Dedifferentiated amniotic fluid mesenchymal stem cell (primary cell): ENCODE measurements around the gene SUGCT.
A peak's percentile ranks its signal among the peaks of the same experiment; 100 is the strongest.

Experiments used
- DNase-seq: peaks from one replicate; pipeline ENCODE4 v3.0.0-alpha.2; 2016; ENCODE audit errors: extremely low spot score

The SUGCT gene

DNA sequence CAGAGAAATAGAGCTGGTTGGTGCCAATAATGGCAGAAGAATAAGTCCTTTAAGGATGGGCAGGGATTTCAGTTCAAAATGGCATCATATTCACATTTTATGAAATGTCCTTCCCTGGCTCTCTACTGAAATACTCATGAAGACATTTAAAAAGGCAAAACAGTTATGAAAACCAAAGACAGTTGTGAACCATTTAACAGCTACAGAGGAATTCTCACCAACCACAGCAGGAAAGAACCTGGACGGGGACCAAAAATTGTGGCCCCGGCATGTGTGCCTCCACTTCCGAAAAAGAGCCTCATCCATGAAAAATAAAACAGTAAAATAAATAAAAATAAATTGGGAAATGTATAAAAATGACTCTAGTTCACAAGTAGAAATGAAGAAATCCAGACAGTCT is 539.5 kb downstream of the SUGCT start:
- no peak for DNase-seq

DNA sequence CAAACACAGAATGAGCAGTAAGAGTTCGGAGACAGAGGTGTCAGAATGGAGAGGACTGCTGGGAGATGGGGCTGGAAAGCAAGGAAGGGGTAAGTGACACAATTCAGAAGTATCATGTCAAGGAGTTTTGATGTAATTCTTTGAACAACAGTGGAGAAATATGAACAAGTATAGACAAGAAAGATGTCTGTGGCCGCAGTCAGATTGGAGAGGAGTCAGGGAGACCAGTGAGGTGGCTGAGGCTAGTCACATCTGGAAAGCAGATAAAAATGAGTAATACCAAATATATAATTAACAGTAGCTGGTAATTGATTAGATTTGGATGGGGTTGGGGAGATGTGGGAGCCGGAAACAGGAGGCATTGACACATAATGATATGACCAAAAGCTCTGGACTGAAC is 540.9 kb downstream of the SUGCT start:
- no peak for DNase-seq

DNA sequence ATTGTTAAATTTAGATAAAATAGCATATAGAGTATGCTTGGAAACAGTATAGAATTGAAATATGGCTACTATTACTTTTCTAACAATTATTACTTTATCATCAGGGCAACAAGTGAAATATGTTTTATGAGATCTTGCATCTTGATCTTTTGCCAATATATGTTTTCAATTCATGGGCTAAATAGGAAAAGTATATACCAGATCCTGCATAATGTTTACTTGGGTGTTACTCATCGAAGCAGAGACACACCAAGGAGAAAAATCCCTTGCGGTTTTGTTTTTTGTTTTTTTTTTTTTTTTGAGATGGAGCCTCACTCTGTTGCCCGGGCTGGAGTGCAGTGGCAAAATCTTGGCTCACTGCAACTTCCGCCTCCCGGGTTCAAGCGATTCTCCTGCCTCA is 541.4 kb downstream of the SUGCT start:
- DNase-seq = no peak

DNA sequence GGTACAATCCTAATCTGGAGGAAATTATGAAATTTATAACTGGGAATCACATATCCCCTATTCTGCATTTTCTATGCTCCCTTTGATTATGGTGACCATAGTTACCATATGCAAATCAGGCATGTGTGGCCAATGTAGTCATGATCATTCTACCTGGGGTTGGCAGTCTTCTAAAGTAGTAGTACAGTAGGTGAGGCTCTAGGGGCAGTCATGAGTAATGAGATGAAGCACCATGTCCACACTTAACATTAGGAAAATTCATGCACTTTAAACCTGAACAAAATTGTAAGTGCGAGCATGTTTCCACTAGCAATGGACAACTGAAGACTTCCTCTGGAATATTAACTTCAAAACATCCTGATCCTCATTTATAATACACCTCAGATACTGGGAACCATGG is 545.9 kb downstream of the SUGCT start:
- DNase-seq = no peak

DNA sequence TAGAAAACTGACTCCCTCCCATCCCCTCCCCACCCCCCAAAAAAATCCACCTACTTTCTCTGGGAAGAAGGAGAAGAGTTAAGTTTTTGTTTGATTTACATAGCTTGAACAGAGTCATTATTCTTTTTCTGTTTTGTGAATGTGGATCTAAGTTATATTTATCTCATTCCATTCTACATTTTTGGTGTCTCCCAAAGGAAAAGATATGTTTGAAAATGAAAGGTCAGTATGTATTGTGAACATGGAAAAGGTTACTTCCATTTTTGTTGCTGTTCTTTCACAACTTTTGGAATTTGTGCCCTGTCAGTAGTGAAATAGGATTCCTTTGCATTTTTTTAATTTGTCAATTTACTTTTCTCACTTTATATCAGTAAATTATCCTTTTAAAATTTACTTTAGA is 547.9 kb downstream of the SUGCT start:
- no peak for DNase-seq

DNA sequence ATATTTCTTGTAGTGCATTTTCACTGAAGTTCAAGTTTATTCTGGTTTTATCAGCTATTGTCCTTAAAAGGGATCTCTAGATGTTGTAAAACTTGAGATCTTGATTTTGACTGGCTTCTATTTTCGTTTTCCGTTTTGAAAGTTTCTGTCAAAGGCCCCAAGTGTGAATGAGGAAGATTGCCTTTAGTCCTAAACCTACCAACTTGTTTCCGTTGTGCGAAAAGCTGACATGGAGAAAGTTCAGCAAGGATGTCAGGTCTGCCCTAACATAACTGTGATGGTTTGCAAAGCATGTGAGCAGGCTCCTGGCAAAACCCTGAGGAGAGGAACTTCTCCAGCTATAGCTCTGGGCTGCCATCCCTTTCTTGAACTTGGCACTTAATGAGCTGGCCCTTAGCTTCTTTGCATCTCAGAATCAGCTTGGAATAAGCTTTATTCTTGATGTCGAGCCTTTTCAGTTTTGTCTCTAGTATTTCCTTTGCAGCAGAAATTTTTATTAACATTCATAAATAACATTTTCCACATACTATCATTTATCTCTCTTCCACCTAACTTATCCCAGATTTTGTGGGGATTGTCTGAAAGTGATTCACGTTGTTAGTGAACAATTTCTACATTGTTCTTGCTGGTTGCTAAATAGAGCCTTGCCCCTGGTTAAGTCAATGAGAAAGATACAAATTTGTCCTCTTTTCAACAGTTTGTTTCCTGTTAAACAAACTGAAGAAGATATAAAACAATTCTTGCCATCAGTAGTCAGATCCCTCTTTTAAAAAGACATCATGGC is 559.4 kb downstream of the SUGCT start:
- DNase-seq = no peak

DNA sequence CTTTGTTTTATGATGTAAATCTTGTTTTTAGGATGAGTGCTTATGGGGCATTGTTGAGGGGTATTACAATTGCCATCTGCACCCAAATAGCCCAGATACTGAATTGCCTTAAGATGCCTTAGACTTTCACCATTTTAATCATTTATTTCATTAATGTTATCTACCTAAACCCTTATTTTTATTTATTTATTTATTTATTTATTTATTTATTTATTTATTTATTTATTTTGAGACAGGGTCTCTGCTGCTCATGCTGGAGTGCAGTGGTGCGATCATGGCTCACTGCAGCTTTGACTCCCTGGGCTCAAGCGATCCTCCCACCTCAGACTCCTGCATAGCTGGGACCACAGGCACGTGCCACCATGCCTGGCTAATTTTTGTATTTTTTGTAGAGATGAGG is 560.2 kb downstream of the SUGCT start:
- DNase-seq = no peak

DNA sequence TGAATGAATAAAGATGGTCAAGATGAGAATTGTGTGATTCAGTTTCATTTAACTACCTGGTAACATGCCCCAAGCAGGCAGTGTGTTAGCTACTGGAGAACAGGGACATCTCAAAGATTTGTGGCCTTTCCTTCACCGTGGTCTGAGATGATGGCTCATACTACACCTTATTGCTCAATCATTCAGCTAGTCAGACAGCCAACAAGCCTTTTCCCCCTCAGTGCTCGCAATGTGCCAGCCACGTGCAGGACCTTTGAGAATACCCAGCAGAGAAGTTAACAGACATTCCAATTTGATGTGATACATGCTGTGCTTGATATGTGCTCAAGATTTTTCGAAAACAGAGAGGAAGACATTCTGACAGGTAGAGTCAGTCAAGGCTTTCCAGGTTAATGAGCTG is 562.8 kb downstream of the SUGCT start:
- DNase-seq = no peak

DNA sequence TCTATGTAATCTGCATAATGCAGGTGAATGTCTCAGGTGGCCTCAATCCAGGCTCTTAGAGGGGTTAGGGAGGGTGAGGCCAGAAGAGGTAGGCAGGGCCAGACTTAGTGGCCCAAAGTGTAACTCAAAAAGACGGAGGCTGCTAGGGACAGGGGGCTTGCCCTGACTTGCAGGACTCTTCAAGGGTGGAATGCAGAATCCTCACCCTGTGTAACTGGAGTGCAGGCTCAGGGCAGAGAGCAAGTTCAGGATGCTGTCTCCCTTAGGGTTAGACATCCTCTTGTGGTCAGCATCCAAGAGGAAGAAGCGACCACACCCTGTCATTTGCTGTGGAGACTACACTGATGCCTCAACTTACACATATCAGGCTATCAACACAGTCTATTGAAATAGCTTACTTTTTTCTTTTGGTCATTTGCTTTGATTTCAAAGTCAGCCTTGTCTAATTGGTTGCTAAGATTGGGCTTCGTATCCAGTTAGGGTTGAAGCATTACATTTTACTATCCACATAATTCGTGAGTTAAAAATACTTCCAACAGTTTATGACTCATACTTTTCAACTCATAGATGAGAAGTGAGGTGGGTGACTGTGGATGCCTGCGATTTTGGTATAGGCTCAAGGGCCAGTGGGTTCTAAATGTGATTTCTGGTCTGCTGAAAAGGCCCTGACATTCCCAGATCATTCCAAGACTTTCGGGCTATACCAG is 563.6 kb downstream of the SUGCT start:
- no peak for DNase-seq

DNA sequence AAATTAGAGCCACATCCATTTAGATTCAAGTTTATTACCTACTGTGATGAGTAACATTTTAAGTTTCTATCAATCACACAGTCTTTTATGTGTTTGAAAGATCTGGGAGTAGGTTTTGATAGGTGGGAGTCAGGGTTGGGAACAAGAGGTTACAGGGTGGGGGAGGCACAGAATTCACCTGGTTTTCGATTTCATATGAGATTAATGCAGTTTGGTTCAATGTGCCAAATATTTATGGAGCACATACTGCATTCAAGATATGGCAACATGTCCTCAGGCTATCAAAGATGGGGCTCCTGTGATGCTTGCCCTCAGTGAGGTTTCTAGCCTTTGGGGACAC is 564.1 kb downstream of the SUGCT start:
- no peak for DNase-seq

DNA sequence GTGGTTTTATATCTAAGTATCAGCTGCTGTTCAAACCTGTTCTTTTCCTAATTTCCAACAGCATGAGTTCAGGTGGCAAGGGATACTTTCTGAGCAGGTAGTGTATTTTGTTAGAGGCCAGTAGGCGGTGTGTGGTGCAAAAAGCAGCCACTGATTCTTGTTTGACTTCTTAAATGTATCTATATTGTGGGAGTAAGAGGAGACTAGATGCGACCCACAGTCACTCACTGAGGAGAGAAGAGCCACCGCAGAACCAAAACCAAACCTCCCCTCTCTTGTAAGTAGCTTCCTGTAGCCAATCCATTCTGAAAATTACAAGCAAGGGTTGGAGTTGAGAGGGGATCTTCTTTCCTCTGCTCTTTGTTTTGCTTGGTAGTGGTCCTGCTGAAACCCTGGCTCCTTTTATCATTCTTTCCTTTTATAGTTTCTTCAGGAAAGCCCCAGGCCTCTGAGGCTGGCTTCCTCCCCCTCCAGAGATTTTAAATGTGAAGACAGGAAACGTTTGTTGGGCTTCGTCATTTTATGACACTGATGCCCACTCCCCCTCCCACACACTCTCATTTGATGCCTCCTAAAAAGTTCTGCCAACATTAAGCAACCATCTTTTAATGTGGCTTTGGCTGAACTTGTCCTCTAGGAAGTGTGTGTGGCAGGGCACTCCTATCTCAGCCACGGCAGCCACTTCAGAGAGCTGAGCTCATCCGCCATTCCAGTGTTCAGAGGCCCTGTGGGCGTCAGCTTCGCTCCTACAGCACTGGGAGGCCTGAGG is 566.0 kb downstream of the SUGCT start:
- no peak for DNase-seq

DNA sequence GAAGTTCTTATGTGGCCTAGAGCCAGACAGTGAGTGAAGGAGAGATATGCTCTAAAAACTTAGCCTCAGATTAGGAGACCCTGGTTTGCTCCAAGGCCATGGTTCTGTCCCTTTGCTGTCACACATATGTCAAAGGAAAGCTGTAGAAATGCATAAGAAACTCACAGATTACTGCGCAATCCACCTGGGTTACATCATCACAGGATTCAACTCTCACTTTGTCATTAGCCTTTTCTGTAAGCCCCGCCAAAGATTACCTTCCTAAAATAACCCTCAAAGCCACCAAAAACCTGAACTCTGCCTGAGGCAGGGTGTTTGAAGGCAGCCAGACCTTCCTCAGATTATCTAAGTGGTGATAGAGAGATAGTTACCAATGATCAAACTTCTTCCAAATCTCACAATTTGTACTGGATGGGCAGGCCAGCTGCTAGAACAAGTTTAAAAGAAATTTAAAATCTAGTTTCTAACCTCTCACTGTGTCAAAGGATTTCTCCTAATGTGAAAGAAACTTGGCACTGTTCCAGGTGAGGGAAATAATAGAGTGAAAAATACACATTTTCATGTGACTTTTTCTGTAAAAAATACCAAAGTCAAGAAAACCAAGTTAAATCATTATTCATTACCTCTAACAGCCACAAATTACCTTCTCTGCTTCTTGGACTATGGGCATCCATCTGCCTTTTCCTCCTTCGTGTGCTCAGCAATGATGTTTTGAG is 567.2 kb downstream of the SUGCT start:
- no peak for DNase-seq

DNA sequence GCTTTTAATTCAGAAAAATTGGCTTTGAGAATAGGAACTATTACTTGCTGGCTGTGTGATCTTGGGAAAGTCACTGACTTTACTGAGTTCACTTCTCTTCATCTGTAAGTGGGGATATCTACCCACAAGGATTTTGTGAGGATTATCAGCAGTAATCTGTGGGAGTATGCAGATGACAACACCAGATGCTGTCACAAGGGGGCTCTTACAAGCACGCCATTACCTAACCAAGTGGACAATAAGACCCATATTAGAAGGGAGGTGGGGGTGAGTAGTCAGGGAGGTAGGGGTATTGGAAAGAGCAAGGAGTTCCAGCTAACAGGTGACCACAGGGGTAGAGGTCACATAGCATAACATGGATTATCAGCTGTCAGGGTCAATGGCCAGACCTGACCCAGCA is 569.4 kb downstream of the SUGCT start:
- DNase-seq = no peak

DNA sequence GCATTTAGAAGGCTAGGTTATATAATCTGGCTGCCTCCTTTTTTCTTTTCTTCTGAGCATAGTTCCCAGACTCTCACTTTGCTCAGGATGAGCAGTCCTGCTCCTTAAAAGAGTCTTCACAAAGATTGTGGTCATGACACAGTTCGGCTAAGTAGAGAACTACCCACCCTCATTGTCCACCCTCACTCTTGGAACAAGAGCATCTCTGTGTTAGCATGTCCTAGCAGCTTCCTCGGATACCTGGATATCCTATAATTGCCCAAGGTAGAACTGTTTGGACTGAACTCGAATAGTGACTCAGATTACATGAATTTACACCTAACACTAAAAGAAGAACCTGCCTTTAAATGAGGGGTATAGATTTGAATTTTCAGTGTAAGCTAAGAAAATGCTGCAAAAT is 572.0 kb downstream of the SUGCT start:
- no peak for DNase-seq

DNA sequence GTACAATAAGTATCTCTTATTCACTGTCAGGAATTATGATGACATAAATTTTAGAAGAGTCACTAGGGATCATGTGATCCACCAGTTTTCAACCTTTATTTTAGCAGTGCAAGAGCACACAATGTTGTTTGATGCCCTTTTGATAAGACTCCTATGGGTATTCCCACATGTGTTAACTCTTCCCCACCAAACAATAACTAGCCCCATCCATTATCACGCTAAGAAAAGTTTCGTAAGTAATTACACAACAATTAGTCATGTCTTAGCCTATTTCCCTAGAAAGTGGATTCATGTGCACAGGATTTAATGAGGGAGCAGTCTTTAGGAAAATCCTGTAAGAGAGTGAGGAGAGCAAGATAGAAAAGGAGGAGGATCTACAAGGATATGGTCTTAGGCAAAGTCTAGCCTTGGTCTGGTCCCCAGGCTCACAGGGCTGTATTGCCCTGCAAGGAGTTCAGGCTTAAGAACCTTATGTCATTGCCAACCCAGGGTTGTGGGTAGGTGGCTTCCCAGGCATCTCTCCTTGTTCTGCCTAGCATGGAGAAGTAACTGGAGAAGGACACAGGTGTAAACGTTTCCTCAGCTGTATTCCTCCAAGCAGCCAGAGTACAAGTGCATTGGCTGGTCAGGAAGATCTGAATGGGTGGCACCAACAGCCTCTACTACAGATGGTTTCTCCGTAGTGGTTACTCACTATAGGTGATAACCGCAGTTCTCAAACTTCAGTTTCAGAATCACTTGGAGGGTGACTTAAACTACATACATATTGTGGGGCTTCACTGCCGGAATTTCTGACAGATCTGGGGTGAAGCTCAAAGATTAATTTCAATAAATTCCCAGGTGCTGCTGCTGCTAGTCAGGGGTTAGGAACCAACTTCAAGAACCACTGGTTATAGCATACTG is 574.5 kb downstream of the SUGCT start:
- DNase-seq = no peak

DNA sequence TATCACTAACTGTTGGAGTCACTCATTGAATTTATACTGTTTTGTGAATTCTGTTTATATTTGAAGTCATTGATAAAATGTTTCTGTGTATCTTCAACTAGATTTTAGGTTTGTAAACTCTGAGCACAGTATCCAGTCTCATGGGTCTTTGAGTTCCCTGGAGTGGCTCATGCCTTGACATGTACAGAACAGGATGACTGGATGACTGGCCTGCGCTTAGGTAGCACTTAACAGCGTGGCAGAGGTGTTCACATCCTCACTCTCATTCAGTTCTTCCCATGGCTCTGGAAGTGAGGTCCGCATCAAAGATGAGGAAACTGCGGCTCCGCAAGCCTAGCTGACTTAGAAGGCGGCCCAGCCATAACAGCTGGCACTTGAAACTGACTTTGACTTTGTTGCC is 576.9 kb downstream of the SUGCT start:
- no peak for DNase-seq

DNA sequence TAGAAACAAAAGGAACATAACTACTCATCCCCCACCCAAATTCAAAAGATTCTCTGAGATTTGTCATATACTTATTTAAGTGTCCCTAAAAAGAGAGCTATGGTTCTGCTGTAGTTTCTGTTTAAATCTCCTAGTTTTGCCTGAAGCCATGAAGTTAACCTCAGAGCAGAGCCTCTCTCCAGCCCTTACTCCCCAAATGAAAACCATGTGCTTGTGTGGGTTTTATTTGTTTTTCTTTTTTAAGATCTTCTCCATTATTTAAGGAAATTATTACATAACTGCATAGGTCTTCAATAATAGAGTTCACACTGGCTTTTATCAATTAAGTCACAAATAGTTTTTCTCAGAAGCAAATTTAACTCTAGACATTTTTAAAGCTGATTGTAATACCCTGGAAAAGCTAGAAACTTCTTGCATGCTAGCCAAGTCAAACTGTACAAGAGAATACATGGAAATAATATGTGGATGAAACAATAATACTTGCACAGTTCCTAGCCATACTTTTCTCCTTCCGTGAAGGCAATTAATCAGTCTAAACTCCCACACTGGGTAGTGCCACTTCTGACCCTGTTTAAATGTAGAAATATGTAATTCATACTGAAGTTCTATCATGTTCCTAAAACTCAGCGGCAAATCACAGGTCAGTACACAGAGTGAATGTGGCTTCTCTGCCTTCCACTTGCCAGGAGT is 579.7 kb downstream of the SUGCT start:
- DNase-seq = peak; percentile 74

DNA sequence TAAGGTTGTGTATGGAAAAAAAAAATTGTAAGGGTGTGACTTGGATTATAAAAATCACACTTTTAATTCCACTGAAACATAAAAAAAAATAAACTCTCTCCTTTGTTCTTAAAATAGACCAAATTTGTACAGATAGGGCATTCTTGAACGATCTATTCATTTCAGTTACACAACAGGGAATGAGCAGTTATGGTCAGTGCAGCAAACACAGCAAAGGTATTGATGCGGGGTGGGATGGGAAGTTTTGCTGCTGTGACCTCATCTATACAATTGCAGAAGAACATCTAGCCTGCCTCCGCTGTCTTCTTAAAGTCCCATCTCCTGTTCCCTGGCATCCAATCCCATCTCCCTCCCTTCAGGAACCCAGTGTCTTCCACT is 580.2 kb downstream of the SUGCT start:
- DNase-seq = no peak

DNA sequence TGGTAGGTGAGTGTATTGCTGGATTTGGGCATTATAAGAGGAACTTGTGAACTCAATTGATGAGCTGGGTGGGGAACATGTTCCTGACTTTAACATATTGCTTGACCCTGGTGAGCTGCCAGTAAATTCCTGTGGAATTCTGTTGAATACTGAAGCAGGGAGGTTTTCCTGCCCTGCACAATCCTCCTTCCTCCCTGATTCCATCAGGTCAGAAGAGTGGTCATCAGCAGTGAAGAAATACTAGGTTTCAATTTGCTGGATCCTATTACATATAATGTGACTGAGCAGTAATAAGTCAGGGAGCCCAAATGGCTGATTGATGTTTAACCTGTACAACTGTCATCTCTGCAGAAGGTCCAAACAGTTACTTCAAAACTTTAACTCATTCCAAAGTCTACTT is 581.2 kb downstream of the SUGCT start:
- no peak for DNase-seq

DNA sequence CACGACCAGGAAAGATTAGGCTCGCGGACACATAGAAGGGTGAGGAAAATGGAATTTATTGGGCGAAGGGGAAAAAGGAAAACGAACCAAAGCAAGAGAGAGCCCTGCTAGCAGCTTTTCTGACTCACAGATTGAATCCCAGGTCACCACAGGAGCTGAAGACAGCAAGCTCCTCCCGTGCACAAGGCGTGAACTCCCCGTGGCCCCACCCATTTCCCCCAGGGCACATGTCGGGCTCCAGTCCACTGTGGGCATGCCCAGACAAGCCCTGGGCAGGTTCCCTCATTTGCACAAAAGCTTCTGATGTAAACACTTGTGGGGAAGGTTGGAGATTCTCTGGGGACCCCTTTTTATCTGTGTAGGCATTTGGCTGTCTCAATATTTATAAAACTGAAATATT is 582.4 kb downstream of the SUGCT start:
- DNase-seq = no peak

DNA sequence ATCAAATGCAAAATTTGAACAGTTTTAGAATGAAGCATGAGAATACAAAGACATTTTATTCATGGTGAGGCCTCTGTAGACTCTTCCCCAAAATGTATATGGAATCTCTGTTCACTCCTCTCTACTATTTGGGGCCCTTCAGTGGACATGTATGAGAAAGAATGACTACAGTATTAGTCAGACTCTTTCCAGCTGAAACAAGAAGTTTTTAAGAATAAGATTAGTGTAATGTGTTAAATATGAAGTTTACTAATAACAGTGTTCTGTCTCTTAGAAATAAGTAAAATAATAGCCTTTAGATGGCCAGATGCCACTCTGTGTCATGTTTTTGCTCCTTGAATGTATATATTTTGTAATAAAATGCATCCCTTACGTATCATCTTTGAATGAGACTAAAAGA is 585.6 kb downstream of the SUGCT start:
- no peak for DNase-seq
